Parathyroid adenoma (tissue), 2 donors: ENCODE results near the gene DMXL2.
A peak's percentile ranks its signal among the peaks of the same experiment; 100 is the strongest.
"Not testable (repeated sequence)": the region's sequence is repeated elsewhere in the genome, so short reads cannot be mapped to it uniquely, and the experiment has no call there.

Experiments
- H2AFZ ChIP-seq: fragments of 300-600 bp; sonication (generic); one replicate; pipeline ENCODE4 v1.7.0; 2017; ENCODE audit warnings: antibody characterized with exemption, mild to moderate bottlenecking
- H3K27ac ChIP-seq: fragments of 300-600 bp; sonication (generic); one replicate; pipeline ENCODE4 v1.7.0; 2017
- H3K27me3 ChIP-seq: fragments of 300-600 bp; sonication (generic); one replicate; pipeline ENCODE4 v1.7.0; 2017; ENCODE audit warnings: low read length; ENCODE audit not compliant: control insufficient read depth, insufficient read depth
- H3K36me3 ChIP-seq: fragments of 300-600 bp; sonication (generic); one replicate; pipeline ENCODE4 v1.7.0; 2017; ENCODE audit warnings: low read length; ENCODE audit not compliant: control insufficient read depth, insufficient read depth
- H3K4me1 ChIP-seq: fragments of 300-600 bp; sonication (generic); one replicate; pipeline ENCODE4 v1.7.0; 2017; ENCODE audit warnings: control low read depth
- H3K4me2 ChIP-seq: fragments of 300-600 bp; sonication (generic); one replicate; pipeline ENCODE4 v1.7.0; 2017; ENCODE audit warnings: low read length
- H3K4me3 ChIP-seq: fragments of 300-600 bp; sonication (generic); one replicate; pipeline ENCODE4 v1.7.0; 2017; ENCODE audit warnings: low read depth, low read length
- H3K79me2 ChIP-seq: fragments of 300-600 bp; sonication (generic); one replicate; pipeline ENCODE4 v1.7.0; 2017; ENCODE audit warnings: control low read depth
- H3K9ac ChIP-seq: fragments of 300-600 bp; sonication (generic); one replicate; pipeline ENCODE4 v1.7.0; 2017; ENCODE audit warnings: mild to moderate bottlenecking
- H3K9me3 ChIP-seq: fragments of 300-600 bp; sonication (generic); one replicate; pipeline ENCODE4 v1.7.0; 2017; ENCODE audit warnings: low read length; ENCODE audit not compliant: control insufficient read depth
- TF ChIP-seq, protein P1 (sequence below): fragments of 300-600 bp; sonication (generic); IDR thresholded peaks from one replicate; pipeline ENCODE4 v1.7.0; 2017; ENCODE audit warnings: antibody characterized with exemption, mild to moderate bottlenecking
- donor health status: primary hyperparathyroidism.

DMXL2 gene

DNA sequence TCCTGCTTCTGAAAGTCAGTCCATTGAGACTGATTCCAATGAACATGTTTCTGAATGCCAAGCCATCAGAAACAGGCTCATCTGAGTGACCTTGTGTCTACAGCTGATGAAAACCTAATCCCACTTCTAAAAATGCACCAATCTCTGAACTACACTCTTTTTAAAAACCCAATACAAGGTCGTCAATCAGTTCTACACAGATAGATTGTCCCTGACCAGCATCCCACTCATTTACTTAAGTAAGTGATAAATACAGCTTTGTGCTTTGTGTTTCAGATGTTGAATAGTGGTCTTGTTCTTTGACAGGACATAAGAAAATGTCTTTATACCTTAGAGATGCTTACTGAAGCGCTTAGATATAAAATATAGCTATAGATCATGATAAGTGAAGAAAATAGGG is 38.5 kb upstream of the DMXL2 start:
- Histone ChIP-seq H3K4me1 (no peaks in the 10 kb centered on the region), H3K4me2 (no peak overlapping the region), H3K9me3 (no peaks in the 10 kb centered on the region), H3K27ac (no peak overlapping the region), H3K9ac (no peak overlapping the region), H2AFZ (no peak overlapping the region), H3K27me3 (no peaks in the 10 kb centered on the region), H3K79me2 (no peaks in the 10 kb centered on the region), H3K4me3 (no peak overlapping the region), H3K36me3 (no peaks in the 10 kb centered on the region)
- TF ChIP-seq, protein P1, sequence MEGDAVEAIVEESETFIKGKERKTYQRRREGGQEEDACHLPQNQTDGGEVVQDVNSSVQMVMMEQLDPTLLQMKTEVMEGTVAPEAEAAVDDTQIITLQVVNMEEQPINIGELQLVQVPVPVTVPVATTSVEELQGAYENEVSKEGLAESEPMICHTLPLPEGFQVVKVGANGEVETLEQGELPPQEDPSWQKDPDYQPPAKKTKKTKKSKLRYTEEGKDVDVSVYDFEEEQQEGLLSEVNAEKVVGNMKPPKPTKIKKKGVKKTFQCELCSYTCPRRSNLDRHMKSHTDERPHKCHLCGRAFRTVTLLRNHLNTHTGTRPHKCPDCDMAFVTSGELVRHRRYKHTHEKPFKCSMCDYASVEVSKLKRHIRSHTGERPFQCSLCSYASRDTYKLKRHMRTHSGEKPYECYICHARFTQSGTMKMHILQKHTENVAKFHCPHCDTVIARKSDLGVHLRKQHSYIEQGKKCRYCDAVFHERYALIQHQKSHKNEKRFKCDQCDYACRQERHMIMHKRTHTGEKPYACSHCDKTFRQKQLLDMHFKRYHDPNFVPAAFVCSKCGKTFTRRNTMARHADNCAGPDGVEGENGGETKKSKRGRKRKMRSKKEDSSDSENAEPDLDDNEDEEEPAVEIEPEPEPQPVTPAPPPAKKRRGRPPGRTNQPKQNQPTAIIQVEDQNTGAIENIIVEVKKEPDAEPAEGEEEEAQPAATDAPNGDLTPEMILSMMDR, result no peak

DNA sequence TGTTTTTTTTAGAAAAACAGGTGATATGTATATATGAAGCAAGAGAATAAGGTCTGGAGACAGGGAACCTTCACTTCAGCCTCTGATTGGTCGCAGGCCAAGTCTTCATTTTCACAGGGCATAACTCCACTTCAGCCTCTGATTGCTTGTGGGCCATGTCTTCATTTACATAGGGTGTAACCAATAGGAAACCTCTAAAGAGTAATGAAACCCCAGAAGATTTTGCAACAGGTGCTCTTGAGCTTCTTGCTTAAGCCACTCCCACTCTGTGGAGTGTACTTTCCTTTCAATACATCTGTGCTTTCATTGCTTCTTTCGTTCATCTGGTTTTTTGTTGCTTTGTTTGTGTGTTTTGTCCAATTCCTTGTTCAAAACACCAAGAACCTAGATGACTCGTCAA is 36.1 kb upstream of the DMXL2 start:
- Histone ChIP-seq H3K4me2 (no peak overlapping the region), H3K4me3 (no peak overlapping the region), H3K9ac (no peak overlapping the region), H3K36me3 (no peaks in the 10 kb centered on the region), H3K79me2 (no peaks in the 10 kb centered on the region), H3K27ac (no peak overlapping the region), H3K4me1 (no peaks in the 10 kb centered on the region), H3K9me3 (no peaks in the 10 kb centered on the region), H3K27me3 (no peaks in the 10 kb centered on the region), H2AFZ (no peak overlapping the region)
- TF ChIP-seq, protein P1, result no peak

DNA sequence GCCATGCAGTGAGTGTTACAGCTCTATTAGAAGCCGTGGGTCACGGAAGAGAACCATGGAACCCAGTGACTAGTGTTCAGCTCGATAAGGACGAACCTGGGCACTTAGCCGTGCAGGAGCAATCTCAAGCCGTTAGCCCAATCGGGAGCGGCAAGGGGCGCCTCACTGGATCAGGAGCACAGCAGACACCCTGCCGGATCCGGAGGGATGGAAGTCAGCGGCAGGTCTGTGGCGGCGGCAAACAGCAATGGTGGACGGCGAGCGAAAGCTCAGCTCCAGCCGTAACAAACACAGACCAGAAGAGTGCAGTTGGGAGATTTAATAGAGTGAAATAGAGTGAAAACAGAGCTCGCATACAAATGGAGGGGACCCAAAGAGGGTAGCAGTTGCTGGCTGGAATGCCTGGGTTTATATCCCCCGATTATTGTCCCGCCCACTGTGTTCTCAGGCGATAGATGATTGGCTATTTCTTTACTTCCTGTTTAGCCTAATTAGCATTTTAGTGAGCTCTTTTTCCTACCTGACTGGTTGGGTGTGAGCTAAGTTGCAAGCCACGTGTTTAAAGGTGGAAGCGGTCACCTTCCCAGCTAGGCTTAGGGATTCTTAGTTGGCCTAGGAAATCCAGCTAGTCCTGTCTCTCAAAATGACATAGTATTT is 33.0 kb upstream of the DMXL2 start:
- not testable (repeated sequence) for H2AFZ ChIP-seq, H3K4me1 ChIP-seq, H3K27ac ChIP-seq, H3K9ac ChIP-seq, H3K27me3 ChIP-seq, H3K9me3 ChIP-seq, H3K4me2 ChIP-seq, H3K79me2 ChIP-seq, H3K36me3 ChIP-seq, H3K4me3 ChIP-seq

DNA sequence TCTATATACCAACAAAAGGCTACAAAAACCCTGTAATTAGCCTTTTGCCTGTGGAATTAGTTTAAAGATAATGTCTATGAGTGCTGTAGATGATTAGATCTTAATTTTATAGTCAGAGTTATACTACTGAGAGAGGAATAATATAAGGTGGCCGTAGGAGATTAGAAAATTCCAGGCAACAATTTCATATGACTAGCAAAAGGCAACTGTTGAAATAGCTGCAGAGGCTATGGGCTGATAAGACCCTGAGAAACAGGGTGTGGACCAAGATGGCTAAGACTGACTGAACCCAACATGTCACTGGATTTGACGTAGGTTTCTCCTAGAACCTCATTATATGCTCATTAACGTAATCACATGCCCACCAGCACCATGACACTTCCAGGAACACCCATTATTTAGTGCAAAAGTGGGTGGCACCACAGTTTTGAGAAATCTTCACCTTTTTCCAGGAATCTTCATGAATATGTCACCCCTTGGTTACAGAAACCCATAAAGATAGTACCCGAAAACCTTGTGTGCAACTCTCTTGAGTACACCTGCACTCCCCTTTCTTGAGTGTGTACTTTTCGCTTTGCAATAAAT is 29.6 kb upstream of the DMXL2 start:
- TF ChIP-seq, protein P1, result no peak
- no peaks in the 10 kb centered on the region for H3K9me3 ChIP-seq
- no peak overlapping the region for H3K4me3 ChIP-seq
- H3K27ac ChIP-seq, result no peak overlapping the region
- no peaks in the 10 kb centered on the region for H3K79me2 ChIP-seq
- no peaks in the 10 kb centered on the region for H3K4me1 ChIP-seq
- H3K9ac ChIP-seq, result no peak overlapping the region
- no peaks in the 10 kb centered on the region for H3K27me3 ChIP-seq
- no peak overlapping the region for H2AFZ ChIP-seq
- no peak overlapping the region for H3K4me2 ChIP-seq
- H3K36me3 ChIP-seq, result no peaks in the 10 kb centered on the region

DNA sequence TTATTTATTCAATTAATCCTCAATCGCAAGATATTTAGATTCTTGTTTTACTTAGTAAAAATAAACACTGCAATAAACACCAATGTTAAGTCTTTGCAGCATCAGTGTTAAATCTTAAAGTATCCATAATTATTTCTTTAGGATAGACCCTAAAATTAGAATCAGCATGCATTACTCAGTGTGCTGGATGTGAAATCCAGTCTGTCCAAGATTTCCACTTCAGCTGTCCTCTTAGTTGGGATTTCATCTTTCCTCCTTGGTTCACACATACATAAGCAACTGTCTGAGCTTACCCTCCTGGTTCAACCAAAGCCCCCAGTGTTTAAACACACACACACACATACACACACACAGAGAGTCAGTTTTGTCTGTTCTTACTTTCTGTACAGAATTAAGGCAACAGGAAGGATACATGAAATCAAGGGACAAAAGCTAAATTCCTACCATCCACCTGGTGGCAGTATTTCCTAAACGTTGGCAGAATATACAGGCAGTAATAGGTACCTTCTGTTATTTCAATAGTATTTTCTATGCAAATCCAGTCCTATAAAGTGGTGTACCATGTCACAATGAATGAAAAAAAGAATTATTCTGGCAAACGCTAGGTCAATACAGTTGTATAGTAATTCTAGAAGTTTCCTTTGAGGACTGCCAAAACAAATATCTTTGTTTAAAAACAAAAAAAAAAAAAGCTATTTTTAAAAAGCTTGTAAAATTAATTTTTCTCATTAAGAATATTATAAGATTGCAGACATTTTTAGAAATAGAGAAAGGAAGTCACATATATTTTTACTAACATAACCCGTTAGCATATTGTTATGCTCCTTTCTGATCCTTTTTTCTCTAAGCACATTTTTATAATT is 27.3 kb upstream of the DMXL2 start:
- no peaks in the 10 kb centered on the region for H3K27me3 ChIP-seq
- no peaks in the 10 kb centered on the region for H3K4me1 ChIP-seq
- no peaks in the 10 kb centered on the region for H3K79me2 ChIP-seq
- H3K27ac ChIP-seq, result no peak overlapping the region
- H3K9me3 ChIP-seq, result no peaks in the 10 kb centered on the region
- no peak overlapping the region for H3K4me2 ChIP-seq
- H3K36me3 ChIP-seq, result no peaks in the 10 kb centered on the region
- no peak overlapping the region for H3K9ac ChIP-seq
- TF ChIP-seq, protein P1, result peak; percentile 68
- no peak overlapping the region for H2AFZ ChIP-seq
- H3K4me3 ChIP-seq, result no peak overlapping the region

DNA sequence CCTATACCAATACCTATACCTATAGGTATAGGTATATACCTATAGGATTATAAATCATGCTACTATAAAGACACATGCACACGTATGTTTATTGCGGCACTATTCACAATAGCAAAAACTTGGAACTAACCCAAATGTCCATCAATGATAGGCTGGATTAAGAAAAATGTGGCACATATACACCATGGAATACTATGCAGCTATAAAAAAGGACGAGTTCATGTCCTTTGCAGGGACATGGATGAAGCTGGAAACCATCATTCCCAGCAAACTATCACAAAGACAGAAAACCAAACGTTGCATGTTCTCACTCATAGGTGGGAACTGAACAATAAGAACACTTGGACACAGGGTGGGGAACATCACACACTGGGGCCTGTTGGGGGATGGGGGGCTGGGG is 26.1 kb upstream of the DMXL2 start:
- H2AFZ ChIP-seq, result not testable (repeated sequence)

DNA sequence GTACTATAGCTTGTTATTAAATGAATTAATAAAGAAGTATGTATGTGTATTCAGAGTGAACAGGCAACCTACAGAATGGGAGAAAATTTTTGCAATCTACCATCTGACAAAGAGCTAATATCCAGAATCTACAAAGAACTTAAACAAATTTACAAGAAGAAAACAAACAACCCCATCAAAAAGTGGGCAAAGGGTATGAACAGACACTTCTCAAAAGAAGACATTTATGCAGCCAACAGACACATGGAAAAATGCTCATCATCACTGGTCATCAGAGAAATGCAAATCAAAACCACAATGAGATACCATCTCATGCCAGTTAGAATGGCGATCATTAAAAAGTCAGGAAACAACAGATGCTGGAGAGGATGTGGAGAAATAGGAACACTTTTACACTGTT is 25.5 kb upstream of the DMXL2 start:
- not testable (repeated sequence) for H3K9ac ChIP-seq, H3K36me3 ChIP-seq, H3K79me2 ChIP-seq, H3K9me3 ChIP-seq, H3K4me3 ChIP-seq, H2AFZ ChIP-seq, H3K27ac ChIP-seq, H3K4me1 ChIP-seq, H3K27me3 ChIP-seq, H3K4me2 ChIP-seq

More for the DNA sequence above, 26.1 kb upstream of the DMXL2 start:
- H3K27ac ChIP-seq, H3K27me3 ChIP-seq, H3K4me1 ChIP-seq, H3K4me3 ChIP-seq, H3K36me3 ChIP-seq, H3K9me3 ChIP-seq, H3K79me2 ChIP-seq, H3K9ac ChIP-seq, H3K4me2 ChIP-seq: not testable (repeated sequence)
